PC-9 (cell line): Measurements from ENCODE around the gene GBX1.

Experiments
- EZH2 ChIP-seq: fragments of 200-600 bp; sonication (generic); IDR thresholded peaks from 2 replicates; pipeline ENCODE4 v1.8.0; 2017; ENCODE audit warnings: antibody characterized with exemption, low read depth
- TF ChIP-seq, protein P1 (sequence below): fragments of 200-600 bp; sonication (generic); conservative IDR thresholded peaks from 2 replicates; pipeline ENCODE4 v1.6.1; 2017; ENCODE audit warnings: mixed run types, antibody characterized with exemption, mild to moderate bottlenecking, moderate library complexity

DNA sequence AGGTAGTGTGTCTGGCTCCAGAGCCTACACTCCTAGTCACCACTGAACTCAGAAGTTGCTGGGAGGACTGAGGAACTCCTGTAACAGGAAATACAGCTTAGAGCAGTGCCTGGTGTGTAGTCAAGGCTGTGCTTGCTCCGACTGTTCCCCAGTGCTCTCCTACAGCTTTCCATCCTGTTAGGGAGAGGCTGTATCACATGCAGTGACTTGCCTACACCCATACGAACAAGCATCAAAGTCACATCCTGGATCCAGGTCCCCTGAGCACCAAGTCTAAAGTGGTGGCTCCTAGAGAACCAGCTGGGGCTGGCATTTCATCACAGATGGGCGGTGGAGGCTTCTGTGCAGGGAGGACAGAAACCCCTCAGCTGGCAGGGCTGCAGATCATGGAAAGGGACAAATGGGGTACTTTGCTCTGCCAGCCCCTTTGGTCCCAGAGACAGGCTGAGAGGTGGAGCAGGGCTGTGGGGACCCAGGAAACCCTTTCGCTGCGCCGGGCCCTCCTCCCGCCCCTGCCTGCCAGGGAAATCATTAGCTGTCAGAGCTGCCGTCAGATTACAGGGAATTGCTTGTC lies 11.9 kb upstream of the GBX1 start:
- TF ChIP-seq, protein P1, sequence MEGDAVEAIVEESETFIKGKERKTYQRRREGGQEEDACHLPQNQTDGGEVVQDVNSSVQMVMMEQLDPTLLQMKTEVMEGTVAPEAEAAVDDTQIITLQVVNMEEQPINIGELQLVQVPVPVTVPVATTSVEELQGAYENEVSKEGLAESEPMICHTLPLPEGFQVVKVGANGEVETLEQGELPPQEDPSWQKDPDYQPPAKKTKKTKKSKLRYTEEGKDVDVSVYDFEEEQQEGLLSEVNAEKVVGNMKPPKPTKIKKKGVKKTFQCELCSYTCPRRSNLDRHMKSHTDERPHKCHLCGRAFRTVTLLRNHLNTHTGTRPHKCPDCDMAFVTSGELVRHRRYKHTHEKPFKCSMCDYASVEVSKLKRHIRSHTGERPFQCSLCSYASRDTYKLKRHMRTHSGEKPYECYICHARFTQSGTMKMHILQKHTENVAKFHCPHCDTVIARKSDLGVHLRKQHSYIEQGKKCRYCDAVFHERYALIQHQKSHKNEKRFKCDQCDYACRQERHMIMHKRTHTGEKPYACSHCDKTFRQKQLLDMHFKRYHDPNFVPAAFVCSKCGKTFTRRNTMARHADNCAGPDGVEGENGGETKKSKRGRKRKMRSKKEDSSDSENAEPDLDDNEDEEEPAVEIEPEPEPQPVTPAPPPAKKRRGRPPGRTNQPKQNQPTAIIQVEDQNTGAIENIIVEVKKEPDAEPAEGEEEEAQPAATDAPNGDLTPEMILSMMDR: no peak
- no peak for TF ChIP-seq EZH2
